HG02970 (cell line): ENCODE measurements around the gene PDZRN3.

ENCODE experiments used
- ATAC-seq: cut with Tn5 transposase; IDR thresholded peaks from one replicate; pipeline ENCODE4 v1.9.1; 2021; ENCODE audit warnings: mild to moderate bottlenecking, moderate library complexity, moderate number of reproducible peaks; ENCODE audit not compliant: unreplicated experiment, low FRiP score

Gene PDZRN3

DNA sequence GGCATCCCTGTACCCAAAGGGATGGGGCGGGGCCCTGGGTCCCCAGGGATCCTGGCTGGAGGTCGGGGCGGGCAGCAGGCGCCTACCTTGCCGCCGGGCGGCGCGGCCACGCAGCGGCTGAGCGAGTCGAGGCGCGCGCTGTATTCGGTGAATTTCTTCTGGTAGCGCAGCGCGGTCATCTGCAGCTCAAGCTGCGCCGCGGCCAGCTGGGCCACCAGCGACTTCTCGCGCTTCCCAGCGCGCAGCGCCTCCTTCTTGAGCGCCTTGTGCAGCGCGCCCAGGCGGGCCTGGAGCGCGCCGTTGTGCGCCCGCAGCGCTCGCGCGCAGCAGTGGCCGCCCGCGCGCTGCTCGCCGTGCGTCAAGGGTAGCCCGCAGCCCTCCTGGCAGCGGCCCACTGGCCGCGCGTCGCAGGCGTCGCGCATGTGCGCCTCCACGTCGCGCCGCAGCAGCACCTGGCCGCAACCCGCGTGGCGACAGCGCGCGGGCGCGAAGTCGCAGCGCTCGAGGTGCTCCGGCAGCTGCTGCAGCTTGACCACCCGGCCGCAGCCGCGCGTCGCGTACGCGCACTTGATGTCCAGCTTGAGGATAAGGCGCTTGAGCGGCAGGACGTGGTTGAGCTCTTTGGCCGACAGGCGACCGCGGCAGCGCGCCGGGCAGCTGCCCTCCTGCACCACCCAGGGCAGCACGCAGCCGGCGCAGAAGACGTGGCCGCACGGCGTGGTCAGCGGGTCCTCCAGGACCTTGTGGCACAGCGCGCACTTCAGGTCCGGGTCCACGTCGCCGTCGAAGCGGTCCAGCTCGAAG lies 522 bp downstream of the PDZRN3 start:
- ATAC-seq = no peak

DNA sequence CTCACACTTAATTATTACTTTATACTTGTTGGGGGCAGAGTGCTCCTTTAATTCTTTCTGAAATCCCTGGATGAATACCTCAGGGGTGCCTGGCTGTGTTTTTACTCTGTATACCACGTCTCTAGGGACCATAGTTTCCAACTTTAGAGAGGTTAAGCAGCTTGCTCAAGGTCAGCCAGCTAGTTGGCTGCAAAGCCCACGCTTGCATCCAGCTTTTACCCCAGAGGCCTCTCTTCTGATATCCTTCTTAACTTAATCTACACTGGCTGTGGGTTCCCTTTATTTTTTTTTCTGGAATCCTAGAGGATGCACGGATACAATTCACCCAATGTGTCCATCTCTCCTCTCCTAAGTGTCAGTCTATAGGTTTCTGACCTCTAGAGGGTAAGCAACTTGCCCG lies 1.4 kb downstream of the PDZRN3 start:
- no peak for ATAC-seq

DNA sequence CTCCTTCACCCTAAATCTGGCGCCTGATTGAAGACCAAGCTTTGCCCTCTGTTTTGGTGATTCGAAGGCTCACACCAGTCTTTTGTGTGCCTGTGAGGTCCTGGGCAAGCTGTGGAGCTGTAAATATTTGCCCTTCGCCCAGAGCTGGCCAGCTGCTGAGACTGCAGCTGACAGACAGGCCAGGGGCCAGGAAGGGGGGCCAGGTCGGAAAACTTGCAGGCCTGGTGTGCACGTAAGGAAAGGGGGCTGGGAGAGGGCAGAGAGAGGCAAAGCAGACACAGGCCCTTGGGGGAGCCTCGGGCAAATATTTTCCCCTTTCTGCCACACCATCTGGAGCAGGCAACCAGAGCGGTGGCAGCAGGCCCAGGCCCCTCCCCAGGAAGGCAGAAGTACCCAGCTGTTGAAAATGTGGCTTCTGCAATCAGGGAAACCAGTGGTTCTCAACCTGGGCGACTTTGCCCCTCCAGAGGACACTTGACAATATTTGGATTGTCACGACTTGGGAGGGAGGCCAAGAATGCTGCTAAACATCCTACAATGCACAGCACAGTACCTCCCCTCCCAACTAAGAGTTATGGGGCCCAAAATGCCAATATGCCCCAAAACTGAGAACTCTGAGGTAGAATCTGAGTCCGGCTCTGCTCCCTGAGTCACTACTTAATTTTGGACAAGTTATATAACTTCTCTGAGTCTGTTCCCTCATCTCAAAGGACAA lies 2.5 kb downstream of the PDZRN3 start:
- no peak for ATAC-seq

DNA sequence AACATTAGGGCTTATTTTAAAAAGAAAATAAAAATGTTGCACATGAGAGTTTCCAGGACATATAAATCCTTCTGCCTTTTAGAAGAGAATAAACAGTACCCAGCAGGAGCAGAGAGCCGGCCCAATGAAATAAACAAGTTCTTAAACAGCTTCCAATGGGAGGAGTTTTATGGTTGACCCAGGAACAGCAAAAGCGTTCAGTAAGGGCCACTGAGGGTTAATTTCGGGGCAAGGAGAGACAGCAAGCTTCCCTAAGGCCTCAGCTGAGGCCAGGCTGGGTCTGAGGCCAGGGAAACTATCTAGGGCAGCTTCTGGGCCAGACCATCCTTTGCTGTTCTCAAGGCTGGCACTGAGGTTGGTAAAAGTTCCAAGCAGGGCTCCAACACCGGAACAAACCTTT lies 3.4 kb downstream of the PDZRN3 start:
- no peak for ATAC-seq

DNA sequence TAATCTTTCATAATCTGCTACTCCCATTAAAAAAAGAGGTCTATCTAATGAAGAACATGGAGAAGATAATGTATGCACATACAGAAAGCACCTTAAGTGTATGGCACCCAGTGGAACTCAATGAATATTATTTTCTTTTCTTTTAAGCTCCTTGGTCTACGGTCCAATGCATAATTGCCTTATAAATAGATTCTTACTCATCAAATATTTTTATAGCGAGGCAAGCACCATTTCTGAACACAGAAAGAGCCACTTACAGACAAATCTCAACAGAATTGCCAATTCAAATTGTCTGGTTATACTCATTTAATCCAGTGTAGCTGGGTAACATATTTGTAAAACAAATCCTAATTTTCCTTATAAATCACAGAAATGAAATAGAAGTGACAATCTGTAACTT lies 6.3 kb downstream of the PDZRN3 start:
- no peak for ATAC-seq

DNA sequence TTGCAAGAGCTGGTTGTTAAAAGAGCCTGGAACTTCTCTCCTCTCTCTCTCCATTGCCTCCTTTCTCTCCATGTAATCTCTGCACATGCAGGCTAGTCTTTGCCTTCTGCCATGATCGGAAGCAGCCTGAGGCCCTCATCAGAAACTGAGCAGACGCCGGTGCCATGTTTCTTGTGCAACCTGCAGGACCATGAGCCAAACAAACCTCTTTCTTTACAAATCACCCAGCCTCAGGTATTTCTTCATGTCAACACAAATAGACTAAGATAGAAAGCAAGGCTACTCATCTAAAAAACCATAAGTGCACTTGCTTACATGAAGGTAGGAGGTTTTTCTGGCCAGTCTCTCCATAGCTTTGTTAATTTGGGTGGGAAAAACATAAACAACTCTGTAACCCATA lies 8.7 kb downstream of the PDZRN3 start:
- no peak for ATAC-seq

DNA sequence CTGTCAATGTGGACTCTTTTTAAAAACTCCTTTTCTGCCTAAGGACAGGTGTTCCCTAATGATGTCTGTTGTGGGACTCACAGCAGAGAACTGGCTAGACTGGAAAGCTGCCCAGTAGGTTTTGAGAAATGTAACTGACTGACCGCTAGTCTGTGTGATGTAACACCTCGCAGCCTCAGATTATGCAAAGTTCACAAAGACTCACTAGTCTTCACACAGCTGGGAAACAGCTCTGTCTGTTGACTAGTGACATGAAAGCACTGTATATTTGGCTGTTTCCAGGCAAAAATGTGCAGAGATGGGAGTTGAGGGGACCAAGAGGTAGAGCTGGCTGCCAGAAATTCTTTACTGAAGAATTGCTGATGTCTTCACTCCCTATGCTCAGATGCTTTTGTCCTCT lies 10.3 kb downstream of the PDZRN3 start:
- no peak for ATAC-seq

DNA sequence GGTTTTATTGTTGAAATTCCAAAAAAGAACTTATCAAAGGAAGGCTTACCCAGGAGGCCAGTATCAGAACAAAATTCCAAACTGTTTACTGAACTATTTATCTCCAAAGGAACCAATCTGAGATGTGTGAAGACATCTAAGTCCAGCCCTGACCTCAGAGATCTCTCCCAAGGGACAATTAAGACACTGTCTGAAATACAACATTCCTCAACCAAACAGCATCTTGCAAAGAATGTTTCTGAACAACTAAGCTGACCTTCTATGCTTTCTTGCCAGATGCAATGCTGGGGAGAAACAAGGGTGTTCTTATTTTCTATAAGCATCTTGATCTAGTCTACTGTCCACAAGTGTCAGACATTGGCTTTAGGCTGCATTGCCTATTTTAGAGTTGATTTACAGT lies 13.6 kb downstream of the PDZRN3 start:
- no peak for ATAC-seq

DNA sequence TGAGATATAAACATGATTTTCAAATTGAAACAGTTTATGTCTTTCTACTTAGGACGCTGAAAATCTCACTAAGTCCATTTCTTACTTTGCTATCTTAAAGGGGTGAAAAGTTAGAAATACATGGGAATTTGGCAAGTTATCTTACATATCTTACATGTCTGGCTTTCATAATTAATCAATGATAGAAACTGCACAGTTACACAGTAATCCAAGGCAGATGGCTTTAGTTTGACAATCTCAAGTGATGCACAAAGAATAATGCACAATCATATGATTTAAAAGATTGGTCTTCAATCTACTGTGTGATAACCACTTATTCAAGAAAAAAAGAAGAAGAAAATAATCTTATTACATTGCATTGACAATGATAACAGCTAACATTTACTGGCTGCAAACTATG lies 14.2 kb downstream of the PDZRN3 start:
- ATAC-seq = no peak

DNA sequence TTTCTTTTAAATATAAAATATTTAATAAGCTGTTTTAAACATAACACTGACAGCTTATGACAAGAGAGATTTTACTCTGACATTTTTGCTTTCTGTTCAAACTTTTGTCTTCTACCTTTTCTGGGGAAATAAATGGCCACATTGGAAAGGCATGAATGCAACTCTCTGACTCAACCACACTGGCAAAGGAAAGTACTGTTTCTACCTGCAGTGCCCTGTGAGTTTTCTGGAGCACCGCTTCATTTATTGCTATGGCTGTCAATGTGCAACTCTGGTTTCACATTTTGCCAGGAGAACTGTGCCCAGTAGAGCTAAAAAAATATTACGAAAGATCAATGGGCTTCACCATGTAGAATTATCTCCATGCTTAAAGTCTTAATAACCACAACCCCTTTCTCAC lies 15.1 kb downstream of the PDZRN3 start:
- no peak for ATAC-seq

DNA sequence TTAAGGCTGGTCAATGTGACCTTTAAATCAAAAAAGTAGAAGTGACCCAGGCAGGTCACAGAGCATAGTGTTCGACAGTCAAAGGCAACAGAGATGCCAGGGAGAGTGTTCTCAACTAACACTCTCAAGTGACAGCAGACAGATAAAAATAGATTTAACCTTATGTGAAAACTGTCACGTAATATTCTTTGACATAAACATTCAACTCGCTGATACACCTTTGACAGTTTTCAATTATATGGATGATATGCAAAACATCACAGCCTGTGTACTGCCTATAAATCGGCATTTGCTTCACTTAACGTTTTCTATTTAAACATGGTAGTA lies 15.5 kb downstream of the PDZRN3 start:
- ATAC-seq = no peak

DNA sequence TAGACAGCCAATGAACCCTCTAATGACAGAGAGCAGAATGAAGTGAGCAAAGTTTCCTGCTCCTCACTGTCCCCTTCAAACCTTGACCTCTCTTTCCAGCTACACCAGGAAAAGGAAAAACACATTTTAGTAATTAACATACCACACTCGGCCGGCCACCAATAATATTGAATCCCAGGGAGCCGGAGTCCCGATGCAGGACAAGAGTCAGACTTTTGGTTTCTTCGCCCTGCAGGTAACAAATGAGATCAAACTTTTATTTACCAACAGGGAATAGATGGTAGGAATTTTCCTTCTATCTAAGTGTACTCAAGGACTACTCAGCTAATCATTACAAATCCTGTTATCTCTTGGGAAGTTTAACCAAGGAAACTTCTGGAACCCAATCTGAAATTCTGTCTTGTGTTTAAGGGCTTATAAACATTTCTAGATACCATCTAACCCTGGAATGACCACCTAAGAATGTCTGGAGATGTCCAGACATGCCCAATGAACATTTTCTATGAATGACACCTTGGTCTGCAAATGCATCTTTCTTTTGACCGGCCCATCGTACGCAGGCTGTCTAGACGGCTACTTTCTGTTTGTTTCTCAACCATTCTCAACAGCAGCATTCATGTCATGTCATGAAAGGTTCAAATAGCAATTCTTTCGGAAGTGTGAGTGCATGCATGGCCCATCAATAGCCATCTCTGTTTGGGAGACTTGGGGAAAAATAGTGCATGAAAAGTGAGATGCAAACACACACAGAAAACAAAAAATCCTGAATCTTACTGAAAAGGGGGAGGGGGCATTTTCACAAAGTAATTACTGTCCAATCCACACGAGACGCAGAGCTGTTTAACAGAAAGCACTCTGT lies 16.1 kb downstream of the PDZRN3 start:
- no peak for ATAC-seq

DNA sequence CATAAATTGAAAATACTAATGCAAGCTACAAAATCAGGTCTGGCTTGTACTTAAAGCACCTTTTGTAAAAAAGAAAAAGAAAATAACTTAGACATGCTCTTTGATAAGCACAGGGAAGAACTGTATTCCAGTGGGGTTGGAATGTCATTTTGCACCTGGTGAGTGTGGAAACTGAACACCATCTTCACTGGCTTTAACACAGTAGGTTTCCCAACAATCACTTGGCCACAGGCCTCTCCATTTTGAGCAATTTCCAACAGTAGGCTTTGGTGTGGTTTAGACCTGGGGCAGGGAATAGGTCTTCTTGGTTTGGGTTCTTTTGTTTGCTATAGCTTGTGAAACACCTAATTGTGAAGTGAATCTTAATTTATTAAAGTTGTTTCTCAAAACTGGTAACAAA lies 18.9 kb downstream of the PDZRN3 start:
- ATAC-seq = no peak

DNA sequence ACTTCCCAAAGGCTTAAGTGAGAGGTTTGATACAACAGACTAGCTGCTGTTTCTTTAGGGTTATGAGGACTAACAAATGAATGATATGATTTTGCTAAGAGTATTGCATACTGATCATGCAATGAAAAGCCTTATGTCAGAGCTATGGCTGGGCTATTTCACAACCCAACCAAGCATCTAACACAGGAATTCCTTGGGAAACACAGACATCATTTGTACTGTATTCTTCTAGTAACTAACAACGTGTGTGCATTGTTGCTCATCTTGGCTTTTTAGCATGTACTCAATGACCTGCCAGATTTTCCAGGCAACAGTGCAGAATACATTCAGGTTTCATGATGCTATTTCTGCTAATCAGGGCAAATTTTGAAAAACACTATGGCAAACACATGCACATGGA lies 19.3 kb downstream of the PDZRN3 start:
- no peak for ATAC-seq

DNA sequence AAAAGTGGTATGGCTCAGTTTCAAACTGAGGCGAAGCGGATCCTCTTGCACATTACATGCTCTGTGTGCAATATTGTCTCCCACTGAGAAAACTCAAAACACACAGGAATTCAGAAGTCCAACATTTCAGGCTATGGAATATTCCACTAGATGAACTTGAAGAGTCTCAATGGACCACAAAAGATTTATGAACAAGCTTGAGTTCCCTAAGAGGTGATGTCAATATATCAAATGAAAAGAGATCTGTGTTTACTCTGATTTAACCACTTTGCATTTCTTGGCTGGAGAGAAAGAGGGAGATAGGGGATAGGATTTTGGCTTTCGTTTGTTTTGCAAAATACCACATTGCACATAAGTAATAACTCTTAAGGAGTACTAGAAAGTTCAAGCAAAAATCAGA lies 20.3 kb downstream of the PDZRN3 start:
- no peak for ATAC-seq

DNA sequence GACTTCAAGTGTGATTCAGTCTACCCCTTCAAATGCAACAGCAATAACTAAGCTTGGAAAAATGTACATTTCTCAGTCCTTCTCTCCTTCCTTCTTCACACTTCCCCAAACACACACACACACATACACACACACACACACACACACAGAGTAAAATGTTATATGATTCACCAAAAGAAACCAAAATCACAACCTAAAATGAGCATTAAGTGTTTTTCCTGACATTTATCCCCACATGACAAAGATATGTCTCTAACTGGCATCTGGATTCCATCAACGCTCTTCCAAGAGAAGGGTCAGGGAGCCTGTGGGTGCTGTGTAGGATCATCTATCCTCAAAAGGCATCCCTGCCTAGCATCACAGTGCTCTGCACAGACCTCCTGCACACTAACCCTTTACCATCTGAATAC lies 21.0 kb downstream of the PDZRN3 start:
- ATAC-seq = no peak

DNA sequence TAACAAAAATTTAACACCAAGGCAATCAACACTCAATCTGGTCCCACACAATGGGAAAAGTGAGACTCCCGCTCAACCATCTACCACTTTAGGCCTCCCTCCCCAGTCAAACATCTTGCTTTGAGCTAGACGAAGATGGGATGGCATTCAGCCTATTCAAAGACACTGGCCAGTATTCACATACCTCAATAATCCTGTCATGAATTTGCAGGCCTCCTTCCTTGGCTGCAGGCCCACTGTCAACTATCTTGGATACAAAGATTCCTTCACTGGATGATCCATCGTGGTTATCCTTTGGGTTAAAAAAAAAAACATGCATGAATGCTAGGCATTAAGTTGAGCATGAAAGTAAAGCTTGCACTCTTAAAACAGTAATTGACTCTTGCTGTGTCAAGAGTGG lies 22.6 kb downstream of the PDZRN3 start:
- no peak for ATAC-seq

DNA sequence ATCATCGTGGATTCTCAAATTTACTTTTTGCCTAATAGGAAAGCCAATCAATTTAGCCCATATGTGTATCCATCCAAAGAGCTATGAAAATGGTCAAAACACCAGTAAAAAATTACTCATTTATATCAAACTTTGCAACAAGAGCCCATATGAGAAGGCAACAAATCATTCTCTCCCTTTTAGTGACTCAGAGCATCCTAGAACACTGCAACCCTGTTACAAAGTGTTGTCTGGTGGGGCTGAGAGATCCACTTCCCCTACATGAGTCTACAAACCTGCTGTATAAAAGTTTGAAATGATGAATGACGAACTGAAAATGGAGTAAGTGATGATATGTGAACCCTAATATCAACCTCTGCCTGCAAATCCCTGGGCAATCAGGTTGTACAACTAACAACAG lies 23.3 kb downstream of the PDZRN3 start:
- no peak for ATAC-seq

DNA sequence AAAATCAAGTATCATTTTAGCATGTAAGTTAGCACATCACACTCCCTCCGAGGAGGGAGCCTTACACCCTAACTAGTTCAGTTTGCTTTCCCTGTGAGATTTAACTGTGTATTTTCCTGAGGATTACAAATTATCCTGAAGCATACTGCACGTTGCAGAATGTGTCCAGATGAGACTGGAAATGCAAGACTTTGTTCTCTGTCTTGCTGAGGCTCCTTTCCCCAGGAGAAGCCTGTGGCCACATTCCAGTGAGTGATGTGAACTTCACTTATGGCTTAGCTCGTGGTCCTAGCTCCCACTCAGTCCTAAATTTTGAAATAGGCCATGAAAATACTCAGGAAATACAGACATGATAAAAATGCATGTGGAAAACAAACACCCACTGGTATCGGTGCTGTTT lies 23.7 kb downstream of the PDZRN3 start:
- no peak for ATAC-seq

DNA sequence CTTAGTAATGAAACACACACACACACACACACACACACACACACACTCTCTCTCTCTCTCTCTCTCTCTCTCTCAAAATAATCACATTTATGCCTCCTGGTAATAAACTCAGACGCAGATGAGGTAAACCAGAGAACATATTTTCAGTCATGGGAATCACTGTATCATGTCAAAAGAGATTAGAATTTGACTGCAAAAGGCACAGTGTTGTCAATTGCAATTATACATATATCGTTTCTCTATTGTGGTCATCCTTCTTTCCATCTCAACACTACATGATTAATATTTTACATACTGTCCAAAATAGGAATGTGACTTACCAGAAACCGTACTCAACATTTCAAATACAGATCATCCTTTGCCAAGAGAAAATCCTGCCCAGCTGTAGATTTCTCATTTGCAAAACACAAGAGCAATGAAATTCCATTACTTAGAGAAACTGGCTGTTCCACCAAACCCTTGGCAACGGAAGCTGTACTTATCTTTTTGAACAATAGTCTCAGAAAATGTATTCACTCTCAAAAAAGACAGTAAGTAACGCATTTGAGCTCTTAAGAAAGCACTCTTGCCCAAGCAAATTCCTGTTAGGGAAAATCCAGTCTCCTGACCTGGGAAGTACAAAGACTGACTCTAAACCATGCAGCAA lies 24.3 kb downstream of the PDZRN3 start:
- ATAC-seq = no peak

DNA sequence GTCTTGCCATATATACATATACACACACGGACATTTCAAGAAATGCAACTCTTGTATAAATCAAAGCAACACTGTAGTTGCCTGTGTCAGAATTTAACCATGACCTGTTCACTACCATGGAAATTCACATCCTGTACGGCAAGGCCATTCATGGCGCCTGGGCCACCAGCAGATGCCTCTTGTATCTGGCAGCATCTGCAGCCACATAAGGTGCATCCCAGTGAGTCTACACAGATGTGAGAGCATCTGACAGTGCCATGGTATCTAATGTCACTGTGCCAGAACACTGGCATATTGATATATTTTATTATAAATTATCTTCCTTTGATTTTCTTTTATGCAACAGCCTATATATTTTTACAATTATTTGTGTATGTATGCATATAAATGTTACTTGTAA lies 25.1 kb downstream of the PDZRN3 start:
- ATAC-seq = no peak
